ENCODE measurements around the gene SESN1. TPM values are rescaled to one million over a fixed set of nuclear protein-coding genes. Genes with fewer than 3 reads are reported as not detected.

The SESN1 gene
- total RNA-seq, 1 donor from 2014 or later = 68.4 TPM

DNA sequence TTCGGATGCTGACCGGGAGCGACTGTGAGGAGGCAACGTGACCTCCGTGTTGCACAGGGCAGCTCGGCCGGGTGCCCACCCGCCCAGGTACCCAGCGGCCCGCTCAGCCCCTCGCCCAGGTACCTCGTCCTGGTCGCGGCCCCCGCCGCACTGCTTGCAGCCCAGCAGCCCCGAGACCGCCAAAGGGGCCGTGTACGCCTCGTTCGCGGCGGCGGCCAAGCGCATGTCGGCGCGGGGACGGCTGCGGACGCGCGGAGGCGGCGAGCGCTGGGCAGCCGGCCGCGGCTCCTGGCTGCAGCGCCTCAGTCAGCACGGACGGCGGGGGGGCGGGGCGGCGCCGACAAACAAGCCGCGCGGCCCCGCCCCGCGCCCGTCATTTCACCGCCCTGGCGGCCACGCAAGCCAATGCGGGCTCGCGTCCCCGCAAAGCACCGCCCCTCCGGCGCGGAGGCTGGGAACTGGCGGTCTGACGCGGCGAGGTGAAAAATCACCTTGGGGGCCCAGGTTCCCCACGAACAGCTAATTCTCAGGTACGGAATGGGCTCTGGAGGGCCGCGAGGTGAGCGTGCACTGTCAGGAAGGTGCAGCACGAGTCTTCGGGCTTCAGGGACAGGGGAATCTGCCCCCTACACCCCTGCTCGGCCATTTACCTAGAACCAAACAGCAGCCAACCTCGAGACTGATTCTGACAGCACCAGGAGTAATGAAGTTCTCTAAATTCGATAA lies 85.2 kb downstream of the SESN1 start:
- Histone ChIP-seq H3K4me1 (ENCODE audit: control insufficient read depth in 3 of 3, insufficient read depth in 3 of 3, low read length in 3 of 3) (peaks cover 10 to 29% (median 18%) of the 10 kb centered on the region in 3 donors), H3K27me3 (ENCODE audit: control insufficient read depth in 3 of 3, insufficient read depth in 3 of 3, low read length in 3 of 3) (no peaks in the 10 kb centered on the region), H3K36me3 (ENCODE audit: control insufficient read depth in 3 of 3, insufficient read depth in 3 of 3, low read length in 3 of 3) (no peaks in the 10 kb centered on the region)

DNA sequence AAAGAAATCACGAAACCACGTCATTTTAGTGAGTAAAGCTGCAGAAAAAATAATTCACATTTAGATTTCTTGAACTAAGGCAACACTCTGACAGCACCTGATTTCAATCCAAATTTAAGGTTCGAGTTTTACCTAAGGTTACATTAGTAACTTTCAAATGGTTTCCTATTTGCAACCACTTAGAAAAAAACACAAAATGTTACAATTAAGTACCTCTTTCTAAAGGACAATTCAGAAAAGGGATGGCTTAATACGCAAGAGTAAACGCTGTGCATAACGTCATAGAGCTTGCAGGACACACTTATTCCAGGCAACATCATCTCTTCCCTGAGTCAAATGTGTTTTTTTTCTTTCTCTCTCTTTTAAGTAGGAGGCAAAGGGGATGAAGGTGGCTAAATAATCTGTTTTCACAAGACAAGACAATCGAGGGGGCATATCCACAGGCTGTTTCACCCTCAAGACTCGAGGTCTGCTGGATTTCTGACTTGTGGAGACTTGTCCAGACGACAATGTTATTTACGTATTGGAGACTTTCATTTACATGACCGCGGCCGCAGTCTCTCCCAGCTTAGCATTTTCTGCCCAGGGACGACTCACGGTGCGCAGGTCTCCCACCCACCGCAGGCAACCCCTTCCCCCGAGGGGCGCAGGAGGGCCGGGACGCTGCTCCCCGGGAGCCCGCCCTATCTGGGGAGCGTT lies 86.0 kb downstream of the SESN1 start:
- peak overlapping the region; percentile 83 to 91 (median 91) for H3K4me3 ChIP-seq (ENCODE audit: low read length in 3 of 3)
- no peaks in the 10 kb centered on the region for H3K36me3 ChIP-seq (ENCODE audit: control insufficient read depth in 3 of 3, insufficient read depth in 3 of 3, low read length in 3 of 3)
- peaks cover 10 to 32% (median 18%) of the 10 kb centered on the region in 3 donors for H3K4me1 ChIP-seq (ENCODE audit: control insufficient read depth in 3 of 3, insufficient read depth in 3 of 3, low read length in 3 of 3)
- H3K27ac ChIP-seq (ENCODE audit: low read depth, low read length) = peak overlapping the region; percentile 99
- H3K27me3 ChIP-seq (ENCODE audit: control insufficient read depth in 3 of 3, insufficient read depth in 3 of 3, low read length in 3 of 3) = no peaks in the 10 kb centered on the region
- no peaks in the 10 kb centered on the region for H3K9me3 ChIP-seq (ENCODE audit: control insufficient read depth in 3 of 3, low read length in 3 of 3)
- peak overlapping the region; percentile 84 to 93 (median 89) for H3K9ac ChIP-seq (ENCODE audit: low read depth in 1 of 3, low read length in 3 of 3)

More for the DNA sequence above, 85.2 kb downstream of the SESN1 start:
- Histone ChIP-seq H3K9ac (ENCODE audit: low read depth in 1 of 3, low read length in 3 of 3) (peak overlapping the region; percentile 96 to 99 (median 97)), H3K9me3 (ENCODE audit: control insufficient read depth in 3 of 3, low read length in 3 of 3) (no peaks in the 10 kb centered on the region), H3K4me3 (ENCODE audit: low read length in 3 of 3) (peak overlapping the region; percentile 91 to 96 (median 93)), H3K27ac (ENCODE audit: low read depth, low read length) (peak overlapping the region; percentile 99)

DNA sequence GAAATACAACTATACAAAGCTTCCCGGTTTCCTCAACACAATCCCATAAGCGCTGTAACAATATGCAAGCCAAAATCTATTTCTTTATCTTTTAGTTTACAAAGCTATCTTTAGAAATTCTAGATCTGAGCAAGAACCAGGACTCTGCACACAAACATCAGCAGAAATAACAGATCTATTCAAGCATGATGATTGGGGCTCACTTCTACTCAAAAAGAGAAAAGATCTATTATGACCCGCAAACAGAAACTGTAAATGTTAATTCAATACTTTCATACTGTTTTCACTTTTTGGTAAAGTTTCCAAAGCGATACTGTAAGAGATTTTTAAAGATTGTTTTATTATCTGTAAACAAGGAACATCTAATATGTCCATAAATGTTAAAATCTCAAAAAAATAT lies 86.6 kb downstream of the SESN1 start:
- Histone ChIP-seq H3K4me1 (ENCODE audit: control insufficient read depth in 3 of 3, insufficient read depth in 3 of 3, low read length in 3 of 3) (peaks cover 15 to 34% (median 18%) of the 10 kb centered on the region in 3 donors), H3K27ac (ENCODE audit: low read depth, low read length) (peak overlapping the region; percentile 99), H3K9me3 (ENCODE audit: control insufficient read depth in 3 of 3, low read length in 3 of 3) (no peaks in the 10 kb centered on the region), H3K4me3 (ENCODE audit: low read length in 3 of 3) (peak overlapping the region in 2 of 3 donors; percentile 91), H3K9ac (ENCODE audit: low read depth in 1 of 3, low read length in 3 of 3) (peak overlapping the region in 1 of 3 donors; percentile 93), H3K27me3 (ENCODE audit: control insufficient read depth in 3 of 3, insufficient read depth in 3 of 3, low read length in 3 of 3) (no peaks in the 10 kb centered on the region), H3K36me3 (ENCODE audit: control insufficient read depth in 3 of 3, insufficient read depth in 3 of 3, low read length in 3 of 3) (no peaks in the 10 kb centered on the region)

DNA sequence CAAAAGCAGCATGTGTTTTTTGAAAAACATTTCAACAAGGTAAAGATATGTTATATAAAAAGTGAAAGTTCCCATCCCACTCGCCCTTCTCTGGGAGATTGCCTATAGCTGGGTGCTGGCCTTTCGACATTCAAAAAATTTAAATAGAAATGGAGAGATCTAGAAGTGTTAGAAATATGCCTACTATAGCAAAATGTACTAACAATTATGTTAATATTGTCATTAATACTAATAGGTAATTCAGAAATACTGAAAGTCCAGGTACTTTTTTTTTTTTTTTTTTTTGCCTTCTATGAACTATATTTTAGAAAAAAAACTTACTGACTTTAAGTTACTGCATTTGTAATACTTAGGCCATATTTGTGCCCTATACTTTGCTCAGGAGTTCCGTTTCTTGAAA lies 87.1 kb downstream of the SESN1 start:
- Histone ChIP-seq H3K27me3 (ENCODE audit: control insufficient read depth in 3 of 3, insufficient read depth in 3 of 3, low read length in 3 of 3) (no peaks in the 10 kb centered on the region), H3K9ac (ENCODE audit: low read depth in 1 of 3, low read length in 3 of 3) (peak overlapping the region in 2 of 3 donors; percentile 59 to 93), H3K4me1 (ENCODE audit: control insufficient read depth in 3 of 3, insufficient read depth in 3 of 3, low read length in 3 of 3) (peaks cover 17 to 36% (median 21%) of the 10 kb centered on the region in 3 donors), H3K36me3 (ENCODE audit: control insufficient read depth in 3 of 3, insufficient read depth in 3 of 3, low read length in 3 of 3) (no peaks in the 10 kb centered on the region), H3K4me3 (ENCODE audit: low read length in 3 of 3) (peak overlapping the region in 2 of 3 donors; percentile 91), H3K27ac (ENCODE audit: low read depth, low read length) (no peak overlapping the region), H3K9me3 (ENCODE audit: control insufficient read depth in 3 of 3, low read length in 3 of 3) (no peaks in the 10 kb centered on the region)

DNA sequence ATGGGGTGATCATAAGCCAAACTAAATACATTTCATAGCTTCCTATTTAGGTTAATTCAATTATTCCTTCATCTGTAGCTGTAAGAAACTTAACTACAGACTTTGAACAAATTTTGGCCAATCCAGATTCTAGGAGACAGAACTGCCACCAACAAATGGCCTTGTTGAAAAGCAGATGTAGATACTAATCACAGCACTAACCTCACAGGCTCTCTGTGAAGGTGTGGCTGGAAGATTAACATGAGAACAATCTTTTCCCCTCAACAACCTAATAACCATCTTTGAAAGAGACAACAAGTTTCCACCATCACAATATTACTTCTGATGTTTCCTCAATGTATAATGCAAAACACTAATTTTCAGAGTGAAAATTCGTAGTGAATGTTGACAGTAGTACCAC lies 87.8 kb downstream of the SESN1 start:
- H3K4me3 ChIP-seq (ENCODE audit: low read length in 3 of 3) = peak overlapping the region in 1 of 3 donors; percentile 20
- H3K36me3 ChIP-seq (ENCODE audit: control insufficient read depth in 3 of 3, insufficient read depth in 3 of 3, low read length in 3 of 3) = no peaks in the 10 kb centered on the region
- H3K9ac ChIP-seq (ENCODE audit: low read depth in 1 of 3, low read length in 3 of 3) = peak overlapping the region in 1 of 3 donors; percentile 1
- H3K27me3 ChIP-seq (ENCODE audit: control insufficient read depth in 3 of 3, insufficient read depth in 3 of 3, low read length in 3 of 3) = no peaks in the 10 kb centered on the region
- peaks cover 23 to 42% (median 26%) of the 10 kb centered on the region in 3 donors for H3K4me1 ChIP-seq (ENCODE audit: control insufficient read depth in 3 of 3, insufficient read depth in 3 of 3, low read length in 3 of 3)
- H3K9me3 ChIP-seq (ENCODE audit: control insufficient read depth in 3 of 3, low read length in 3 of 3) = no peaks in the 10 kb centered on the region
- H3K27ac ChIP-seq (ENCODE audit: low read depth, low read length) = no peak overlapping the region

DNA sequence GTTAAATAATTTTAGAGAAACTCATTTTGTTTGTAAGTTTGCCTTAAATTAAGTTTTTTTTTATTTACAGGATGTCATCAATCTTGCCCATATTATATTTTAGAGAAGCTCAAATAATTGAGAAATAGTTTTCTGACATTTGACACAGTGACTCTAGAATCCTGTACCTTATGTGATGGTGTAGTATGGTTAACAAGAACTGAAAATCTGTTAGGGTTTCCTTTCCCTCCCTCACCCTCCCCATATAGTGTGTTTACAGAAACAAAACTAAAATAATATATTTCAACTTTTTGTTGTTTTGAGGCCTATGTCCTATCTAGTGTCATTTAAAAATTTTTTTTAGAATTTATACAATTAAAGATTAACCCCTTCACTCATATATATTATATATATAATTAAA lies 91.8 kb downstream of the SESN1 start:
- Histone ChIP-seq H3K9ac (ENCODE audit: low read depth in 1 of 3, low read length in 3 of 3) (no peak overlapping the region), H3K36me3 (ENCODE audit: control insufficient read depth in 3 of 3, insufficient read depth in 3 of 3, low read length in 3 of 3) (peaks cover 0 to 20% (median 20%) of the 10 kb centered on the region in 3 donors), H3K4me1 (ENCODE audit: control insufficient read depth in 3 of 3, insufficient read depth in 3 of 3, low read length in 3 of 3) (peaks cover 19 to 42% (median 28%) of the 10 kb centered on the region in 3 donors), H3K4me3 (ENCODE audit: low read length in 3 of 3) (no peak overlapping the region), H3K27me3 (ENCODE audit: control insufficient read depth in 3 of 3, insufficient read depth in 3 of 3, low read length in 3 of 3) (no peaks in the 10 kb centered on the region), H3K27ac (ENCODE audit: low read depth, low read length) (peak overlapping the region; percentile 82), H3K9me3 (ENCODE audit: control insufficient read depth in 3 of 3, low read length in 3 of 3) (no peaks in the 10 kb centered on the region)

DNA sequence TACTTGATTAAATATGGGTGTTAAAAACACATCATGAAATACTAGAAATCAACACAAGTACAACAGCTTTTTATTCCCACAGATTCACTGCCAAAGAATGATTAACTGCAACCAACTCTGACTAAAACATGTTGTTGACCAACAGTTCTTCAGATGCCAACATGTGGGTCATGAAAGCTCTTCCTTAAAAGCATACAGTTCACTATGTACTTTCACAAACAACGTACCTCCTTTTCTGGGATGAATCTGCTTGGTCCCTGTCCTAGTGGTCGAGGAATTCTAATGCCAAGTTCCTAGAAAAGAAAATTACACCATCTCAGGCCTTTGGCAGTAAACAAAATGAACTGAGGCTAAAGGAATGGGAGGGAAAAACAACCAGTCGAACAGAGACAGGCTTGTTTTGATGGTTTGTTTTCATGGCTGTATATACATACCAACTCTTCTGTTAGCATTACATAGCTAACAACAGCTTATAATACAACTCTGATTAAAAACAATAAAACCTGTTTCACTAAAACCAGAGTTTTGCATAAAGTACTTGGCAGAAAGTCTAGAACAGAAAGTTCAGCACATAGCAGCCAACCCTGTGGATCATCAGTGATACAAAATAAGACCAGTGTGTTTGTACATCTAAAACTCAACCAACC lies 92.5 kb downstream of the SESN1 start:
- Histone ChIP-seq H3K27ac (ENCODE audit: low read depth, low read length) (peak overlapping the region; percentile 82), H3K4me3 (ENCODE audit: low read length in 3 of 3) (peak overlapping the region in 2 of 3 donors; percentile 11 to 38), H3K4me1 (ENCODE audit: control insufficient read depth in 3 of 3, insufficient read depth in 3 of 3, low read length in 3 of 3) (peaks cover 23 to 44% (median 34%) of the 10 kb centered on the region in 3 donors), H3K9me3 (ENCODE audit: control insufficient read depth in 3 of 3, low read length in 3 of 3) (no peaks in the 10 kb centered on the region), H3K27me3 (ENCODE audit: control insufficient read depth in 3 of 3, insufficient read depth in 3 of 3, low read length in 3 of 3) (no peaks in the 10 kb centered on the region), H3K9ac (ENCODE audit: low read depth in 1 of 3, low read length in 3 of 3) (peak overlapping the region in 1 of 3 donors; percentile 43), H3K36me3 (ENCODE audit: control insufficient read depth in 3 of 3, insufficient read depth in 3 of 3, low read length in 3 of 3) (peaks cover 0 to 24% (median 20%) of the 10 kb centered on the region in 3 donors)

DNA sequence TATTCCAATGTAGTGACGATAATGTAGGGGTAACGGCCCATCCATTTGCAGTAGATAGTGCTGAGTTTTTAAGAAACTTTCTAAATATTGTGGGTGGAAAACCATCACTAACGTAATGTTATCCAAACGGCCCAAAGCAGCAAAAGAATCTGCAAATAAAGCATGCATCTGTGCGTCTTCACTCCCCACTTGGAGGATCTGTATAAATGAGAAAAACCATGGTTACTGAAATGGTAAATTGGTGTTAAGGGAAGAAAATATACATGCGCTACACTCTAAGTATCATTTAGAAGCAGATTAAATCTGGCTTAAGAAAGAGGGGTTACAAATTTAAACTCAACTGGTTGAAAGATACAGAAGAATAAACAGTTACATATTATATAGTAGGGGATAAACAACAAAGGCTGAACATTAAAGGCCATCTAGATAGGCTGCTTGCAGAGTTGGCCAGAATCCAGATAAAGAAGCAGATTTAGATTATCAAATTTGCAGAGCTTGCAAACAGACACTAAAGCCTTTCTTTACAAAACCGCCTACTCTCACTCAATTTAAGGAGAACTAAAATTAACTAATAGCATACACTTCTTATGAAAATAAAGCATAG lies 93.3 kb downstream of the SESN1 start:
- H3K9ac ChIP-seq (ENCODE audit: low read depth in 1 of 3, low read length in 3 of 3) = no peak overlapping the region
- H3K27me3 ChIP-seq (ENCODE audit: control insufficient read depth in 3 of 3, insufficient read depth in 3 of 3, low read length in 3 of 3) = no peaks in the 10 kb centered on the region
- H3K4me3 ChIP-seq (ENCODE audit: low read length in 3 of 3) = peak overlapping the region in 1 of 3 donors; percentile 11
- peaks cover 0 to 24% (median 20%) of the 10 kb centered on the region in 3 donors for H3K36me3 ChIP-seq (ENCODE audit: control insufficient read depth in 3 of 3, insufficient read depth in 3 of 3, low read length in 3 of 3)
- no peaks in the 10 kb centered on the region for H3K9me3 ChIP-seq (ENCODE audit: control insufficient read depth in 3 of 3, low read length in 3 of 3)
- peak overlapping the region; percentile 82 for H3K27ac ChIP-seq (ENCODE audit: low read depth, low read length)
- H3K4me1 ChIP-seq (ENCODE audit: control insufficient read depth in 3 of 3, insufficient read depth in 3 of 3, low read length in 3 of 3) = peaks cover 25 to 40% (median 33%) of the 10 kb centered on the region in 3 donors

DNA sequence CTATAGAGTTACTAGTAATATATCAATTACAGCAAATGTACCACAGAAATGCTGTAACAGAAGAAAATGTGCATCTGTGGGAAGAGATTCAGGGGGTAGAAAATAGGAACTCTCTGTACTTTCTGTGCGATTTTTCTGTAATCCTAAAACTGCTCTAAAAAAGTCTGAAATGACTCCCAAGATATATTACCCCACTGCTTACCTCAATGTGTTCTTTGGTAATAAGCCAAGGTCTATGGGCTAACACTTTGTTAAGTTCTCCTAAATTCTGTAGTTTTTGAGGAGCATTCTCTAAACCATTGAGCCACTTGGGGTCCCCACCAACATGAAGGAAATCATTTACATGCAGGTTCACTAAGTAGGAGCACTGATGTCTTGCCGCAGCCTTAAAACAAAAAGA lies 94.4 kb downstream of the SESN1 start:
- Histone ChIP-seq H3K27ac (ENCODE audit: low read depth, low read length) (no peak overlapping the region), H3K27me3 (ENCODE audit: control insufficient read depth in 3 of 3, insufficient read depth in 3 of 3, low read length in 3 of 3) (no peaks in the 10 kb centered on the region), H3K4me1 (ENCODE audit: control insufficient read depth in 3 of 3, insufficient read depth in 3 of 3, low read length in 3 of 3) (peaks cover 27 to 48% (median 36%) of the 10 kb centered on the region in 3 donors), H3K9ac (ENCODE audit: low read depth in 1 of 3, low read length in 3 of 3) (no peak overlapping the region), H3K9me3 (ENCODE audit: control insufficient read depth in 3 of 3, low read length in 3 of 3) (no peaks in the 10 kb centered on the region), H3K36me3 (ENCODE audit: control insufficient read depth in 3 of 3, insufficient read depth in 3 of 3, low read length in 3 of 3) (peaks cover 0 to 24% (median 20%) of the 10 kb centered on the region in 3 donors), H3K4me3 (ENCODE audit: low read length in 3 of 3) (no peak overlapping the region)

All from skeletal muscle tissue (tissue), 4 donors.